ENCODE data around the gene MUC2.

MUC2 gene

GRCh38 chr11:1118755-1119603 is 44.3 kb downstream of the MUC2 start:
- in situ Hi-C loops (cut with HindIII; ENCODE audit: low sequenced_read_pairs): no loop called here

- in situ Hi-C loops (cut with HindIII; ENCODE audit: low sequenced_read_pairs): no loop called here
Measured at GRCh38 chr11:1119604-1120146, 45.0 kb downstream of the MUC2 start.

GRCh38 chr11:1120532-1121330 is 46.1 kb downstream of the MUC2 start:
- in situ Hi-C loops (cut with HindIII; ENCODE audit: low sequenced_read_pairs): no loop called here

GRCh38 chr11:1121331-1121812 is 46.7 kb downstream of the MUC2 start:
- in situ Hi-C loops (cut with HindIII; ENCODE audit: low sequenced_read_pairs): no loop called here

- in situ Hi-C loops (cut with HindIII; ENCODE audit: low sequenced_read_pairs): no loop called here
Measured at GRCh38 chr11:1121813-1122663, 47.4 kb downstream of the MUC2 start.

- in situ Hi-C loops (cut with HindIII; ENCODE audit: low sequenced_read_pairs): no loop called here
Measured at GRCh38 chr11:1122664-1123002, 48.0 kb downstream of the MUC2 start.

- in situ Hi-C loops (cut with HindIII; ENCODE audit: low sequenced_read_pairs): no loop called here
Measured at GRCh38 chr11:1123970-1124369, 49.3 kb downstream of the MUC2 start.
